ENCODE measurements around the gene CPT1C. TPM values are rescaled to one million over a fixed set of nuclear protein-coding genes. Genes with fewer than 3 reads are reported as not detected.

Gene CPT1C
- total and polyA plus RNA-seq, 2 donors (not counting 3 experiments of a cell fraction or from before 2014, with no cell fraction given): 45.7 to 80.8 TPM

GRCh38 chr19:49696865-49697264 lies 5.9 kb downstream of the CPT1C start:
- no peak for FAIRE-seq
- dilution Hi-C loops (cut with MboI; ENCODE audit: extremely low pct_ligation_motif_present, low sequenced_read_pairs) (no loop called here), intact Hi-C loops (cut with micrococcal nuclease) (no loop called here)
- Histone ChIP-seq H3K79me2 (ENCODE audit: control insufficient read depth, insufficient read depth, low read length) (no peaks in the 10 kb centered on the region), H3K27ac (ENCODE audit: insufficient read depth, low read depth, low read length) (no peak overlapping the region), H4K20me1 (replicated peaks; ENCODE audit: control insufficient read depth, extremely low read depth, insufficient read depth, low read length) (no peaks in the 10 kb centered on the region), H2AFZ (ENCODE audit: low read depth, low read length) (no peak overlapping the region), H3K9me1 (replicated peaks; ENCODE audit: control insufficient read depth, extremely low read depth, insufficient read depth, low read length) (no peaks in the 10 kb centered on the region), H3K27me3 (ENCODE audit: control insufficient read depth in 2 of 2, insufficient read depth in 2 of 2, low read length in 2 of 2) (no peaks in the 10 kb centered on the region), H3K9me3 (replicated peaks; ENCODE audit: control insufficient read depth, insufficient read depth, low read length) (no peaks in the 10 kb centered on the region), H3K4me2 (ENCODE audit: insufficient read depth, low read length) (no peak overlapping the region), H3K4me1 (ENCODE audit: control insufficient read depth, extremely low read depth, insufficient read depth, low read length) (no peaks in the 10 kb centered on the region), H3K9ac (replicated peaks; ENCODE audit: extremely low read depth, insufficient read depth, low read length) (no peak overlapping the region), H3K36me3 (ENCODE audit: control insufficient read depth in 2 of 2, extremely low read depth in 1 of 2, insufficient read depth in 2 of 2, low read length in 2 of 2) (peaks cover 0 to 7% of the 10 kb centered on the region in 2 experiments), H3K4me3 (replicated peaks in 1 of 3; ENCODE audit: insufficient read depth in 1 of 3, low read depth in 1 of 3, low read length in 3 of 3) (no peak overlapping the region)
- no peak for DNase-seq (ENCODE audit: low read depth, low spot score)
- BruUV-seq (replicated peaks): no TSS peak
- CTCF ChIA-PET: interaction anchor here (1.3 kb wide), 1 partner anchor 13 kb away, joined by 3 read pairs; no protein-coding TSS in a partner anchor
- POLR2A ChIA-PET: no interaction called here
- no peak for TF ChIP-seq MYC (IDR thresholded peaks at IDR 0.05; ENCODE audit: low read depth, low read length)
- TF ChIP-seq JUN (IDR thresholded peaks at IDR 0.05; ENCODE audit: borderline replicate concordance, insufficient read depth, insufficient read length, low read depth): no peak
- TF ChIP-seq, protein P1, sequence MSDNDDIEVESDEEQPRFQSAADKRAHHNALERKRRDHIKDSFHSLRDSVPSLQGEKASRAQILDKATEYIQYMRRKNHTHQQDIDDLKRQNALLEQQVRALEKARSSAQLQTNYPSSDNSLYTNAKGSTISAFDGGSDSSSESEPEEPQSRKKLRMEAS (IDR thresholded peaks at IDR 0.05; ENCODE audit: insufficient read depth, insufficient read length): no peak
- no peak for TF ChIP-seq FOS (IDR thresholded peaks at IDR 0.05; ENCODE audit: borderline replicate concordance, insufficient read depth, low read length)
- TF ChIP-seq, protein P2, sequence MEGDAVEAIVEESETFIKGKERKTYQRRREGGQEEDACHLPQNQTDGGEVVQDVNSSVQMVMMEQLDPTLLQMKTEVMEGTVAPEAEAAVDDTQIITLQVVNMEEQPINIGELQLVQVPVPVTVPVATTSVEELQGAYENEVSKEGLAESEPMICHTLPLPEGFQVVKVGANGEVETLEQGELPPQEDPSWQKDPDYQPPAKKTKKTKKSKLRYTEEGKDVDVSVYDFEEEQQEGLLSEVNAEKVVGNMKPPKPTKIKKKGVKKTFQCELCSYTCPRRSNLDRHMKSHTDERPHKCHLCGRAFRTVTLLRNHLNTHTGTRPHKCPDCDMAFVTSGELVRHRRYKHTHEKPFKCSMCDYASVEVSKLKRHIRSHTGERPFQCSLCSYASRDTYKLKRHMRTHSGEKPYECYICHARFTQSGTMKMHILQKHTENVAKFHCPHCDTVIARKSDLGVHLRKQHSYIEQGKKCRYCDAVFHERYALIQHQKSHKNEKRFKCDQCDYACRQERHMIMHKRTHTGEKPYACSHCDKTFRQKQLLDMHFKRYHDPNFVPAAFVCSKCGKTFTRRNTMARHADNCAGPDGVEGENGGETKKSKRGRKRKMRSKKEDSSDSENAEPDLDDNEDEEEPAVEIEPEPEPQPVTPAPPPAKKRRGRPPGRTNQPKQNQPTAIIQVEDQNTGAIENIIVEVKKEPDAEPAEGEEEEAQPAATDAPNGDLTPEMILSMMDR (IDR thresholded peaks at IDR 0.05; ENCODE audit: extremely low read depth in 1 of 2, insufficient read depth in 1 of 2, low read depth in 1 of 2, low read length in 2 of 2): no peak
- TF ChIP-seq EZH2 (IDR thresholded peaks at IDR 0.05; ENCODE audit: borderline replicate concordance, low read depth, low read length, severe bottlenecking): no peak
- no peak for TF ChIP-seq GATA2 (IDR thresholded peaks at IDR 0.05; ENCODE audit: insufficient read depth, insufficient read length, low read depth, low read length)
- TF ChIP-seq POLR2AphosphoS5 (IDR thresholded peaks at IDR 0.05; ENCODE audit: insufficient read depth, low read depth, low read length): no peak
- no peak for TF ChIP-seq POLR2A (IDR thresholded peaks at IDR 0.05; ENCODE audit: low read depth, low read length)
